OCI-LY1 (cell line): ENCODE data around the gene TRAF6.

Experiments
- H2AFZ ChIP-seq: fragments of 200-600 bp; sonication (generic), shearing (Covaris generic); 2 replicates; pipeline ENCODE4 v1.6.0; 2014; ENCODE audit warnings: antibody characterized with exemption, mild to moderate bottlenecking, low read length
- H3F3A ChIP-seq: fragments of 200-600 bp; sonication (generic), shearing (Covaris generic); 2 replicates; pipeline ENCODE4 v1.6.0; 2014; ENCODE audit warnings: mild to moderate bottlenecking, antibody characterized with exemption, low read length, moderate library complexity; ENCODE audit not compliant: insufficient read depth
- H3K27ac ChIP-seq: fragments of 200-600 bp; sonication (generic); 2 replicates; pipeline ENCODE4 v1.5.1; 2014; ENCODE audit warnings: low read length, mixed run types, mild to moderate bottlenecking, low read depth; ENCODE audit not compliant: poor library complexity, severe bottlenecking
- H3K27me3 ChIP-seq: fragments of 200-600 bp; sonication (generic); 2 replicates; pipeline ENCODE4 v1.6.0; 2014; ENCODE audit warnings: antibody characterized with exemption, mild to moderate bottlenecking, low read length, moderate library complexity; ENCODE audit not compliant: insufficient read depth
- H3K36me3 ChIP-seq: fragments of 200-600 bp; sonication (generic); 2 replicates; pipeline ENCODE4 v1.6.1; 2014; ENCODE audit warnings: mild to moderate bottlenecking, antibody characterized with exemption, low read length, moderate library complexity, mixed read lengths; ENCODE audit not compliant: insufficient read depth
- H3K4me1 ChIP-seq: fragments of 200-600 bp; sonication (generic); 2 replicates; pipeline ENCODE4 v1.5.1; 2014; ENCODE audit warnings: mild to moderate bottlenecking, low read length, moderate library complexity; ENCODE audit not compliant: insufficient read depth, severe bottlenecking
- H3K4me2 ChIP-seq: fragments of 200-600 bp; sonication (generic), shearing (Covaris generic); 2 replicates; pipeline ENCODE4 v1.6.1; 2014; ENCODE audit warnings: low read length
- H3K4me3 ChIP-seq: fragments of 200-600 bp; sonication (generic); 2 replicates; pipeline ENCODE4 v1.5.1; 2014; ENCODE audit warnings: low read length, low read depth, mild to moderate bottlenecking, mixed read lengths; ENCODE audit not compliant: poor library complexity, severe bottlenecking
- H3K79me2 ChIP-seq: fragments of 200-600 bp; shearing (Covaris generic); 2 replicates; pipeline ENCODE4 v1.6.1; 2016; ENCODE audit warnings: mixed run types, low read length, mixed read lengths; ENCODE audit not compliant: insufficient read depth
- H3K9ac ChIP-seq: fragments of 200-600 bp; sonication (generic), shearing (Covaris generic); 2 replicates; pipeline ENCODE4 v1.6.1; 2014; ENCODE audit warnings: mild to moderate bottlenecking, low read length, mixed read lengths
- H3K9me2 ChIP-seq: fragments of 200-600 bp; sonication (generic), shearing (Covaris generic); 2 replicates; pipeline ENCODE4 v1.6.1; 2014; ENCODE audit warnings: low read depth, mild to moderate bottlenecking, low read length, mixed read lengths
- H3K9me3 ChIP-seq: fragments of 200-600 bp; shearing (Covaris generic); 2 replicates; pipeline ENCODE4 v1.6.1; 2014; ENCODE audit warnings: low read length, mixed read lengths
- H4K20me1 ChIP-seq: fragments of 200-600 bp; sonication (generic), shearing (Covaris generic); 2 replicates; pipeline ENCODE4 v1.6.0; 2016; ENCODE audit warnings: mild to moderate bottlenecking, low read length; ENCODE audit not compliant: insufficient read depth
- CTCF ChIP-seq: fragments of 200-600 bp; sonication (generic), shearing (Covaris generic); IDR thresholded peaks from 2 replicates; pipeline ENCODE4 v1.5.1; 2017; ENCODE audit warnings: mild to moderate bottlenecking, antibody characterized with exemption, low read length, moderate library complexity, mixed read lengths
- EZH2 ChIP-seq: fragments of 200-600 bp; sonication (generic), shearing (Covaris generic); IDR thresholded peaks from 2 replicates; pipeline ENCODE4 v1.8.0; 2017; ENCODE audit warnings: borderline replicate concordance, mixed run types, mild to moderate bottlenecking, antibody characterized with exemption, low read length, moderate library complexity, mixed read lengths

TRAF6 gene

GRCh38 chr11:36451681-36452080 lies 58.4 kb downstream of the TRAF6 start:
- no peaks in the 10 kb centered on the region for H3K27me3 ChIP-seq
- no peak overlapping the region for H3K4me2 ChIP-seq
- H3K4me3 ChIP-seq = no peak overlapping the region
- no peaks in the 10 kb centered on the region for H4K20me1 ChIP-seq
- no peak overlapping the region for H2AFZ ChIP-seq
- H3K36me3 ChIP-seq = no peaks in the 10 kb centered on the region
- H3K4me1 ChIP-seq = no peaks in the 10 kb centered on the region
- TF ChIP-seq CTCF (no peak), EZH2 (no peak)
- H3K9ac ChIP-seq = no peak overlapping the region
- no peaks in the 10 kb centered on the region for H3K9me3 ChIP-seq
- no peaks in the 10 kb centered on the region for H3K9me2 ChIP-seq
- no peaks in the 10 kb centered on the region for H3K79me2 ChIP-seq
- H3F3A ChIP-seq = no peaks in the 10 kb centered on the region
- H3K27ac ChIP-seq = no peak overlapping the region

- no peaks in the 10 kb centered on the region for H3K27me3 ChIP-seq
- no peaks in the 10 kb centered on the region for H4K20me1 ChIP-seq
- no peak overlapping the region for H2AFZ ChIP-seq
- no peaks in the 10 kb centered on the region for H3K9me2 ChIP-seq
- no peak overlapping the region for H3K27ac ChIP-seq
- H3K79me2 ChIP-seq = no peaks in the 10 kb centered on the region
- H3K4me1 ChIP-seq = no peaks in the 10 kb centered on the region
- no peaks in the 10 kb centered on the region for H3K36me3 ChIP-seq
- TF ChIP-seq CTCF (no peak), EZH2 (no peak)
- no peak overlapping the region for H3K9ac ChIP-seq
- H3K4me2 ChIP-seq = no peak overlapping the region
- no peak overlapping the region for H3K4me3 ChIP-seq
- H3K9me3 ChIP-seq = no peaks in the 10 kb centered on the region
- H3F3A ChIP-seq = no peaks in the 10 kb centered on the region
Observed at GRCh38 chr11:36451045-36451444, 59.0 kb downstream of the TRAF6 start.

DNA sequence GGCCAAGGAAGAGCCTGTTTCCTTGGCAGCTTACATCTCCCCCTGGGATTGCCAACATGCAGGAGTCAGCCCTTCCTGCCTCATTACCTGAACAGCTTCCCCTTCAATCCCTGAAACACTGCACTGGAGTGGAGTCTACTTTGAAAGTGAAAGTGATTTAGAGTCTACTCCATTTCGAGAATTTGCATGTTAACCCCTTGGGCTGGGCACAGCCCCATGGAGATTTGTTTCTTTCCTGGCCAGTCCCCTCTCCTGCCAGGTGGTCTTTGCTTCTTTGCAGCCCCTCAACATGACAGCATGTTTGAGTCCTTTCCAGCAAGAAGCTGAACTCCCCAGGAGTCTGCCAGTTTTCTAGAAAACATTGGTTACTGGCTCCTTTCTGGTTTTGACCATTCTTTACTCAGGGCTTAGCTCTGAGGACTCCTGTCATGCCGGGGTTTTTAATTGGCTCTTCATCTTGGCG lies 59.9 kb downstream of the TRAF6 start:
- H3K4me2 ChIP-seq = peak overlapping the region; percentile 44; the same call in 1 of the 2 replicates

More for the DNA sequence above, 59.9 kb downstream of the TRAF6 start:
- Histone ChIP-seq H3K9me2 (no peaks in the 10 kb centered on the region), H3K27me3 (no peaks in the 10 kb centered on the region), H3K79me2 (no peaks in the 10 kb centered on the region), H3K27ac (no peak overlapping the region), H3K9ac (no peak overlapping the region), H3F3A (no peaks in the 10 kb centered on the region), H3K4me3 (peak overlapping the region; percentile 27), H3K4me1 (no peaks in the 10 kb centered on the region), H3K9me3 (no peaks in the 10 kb centered on the region), H3K36me3 (no peaks in the 10 kb centered on the region), H4K20me1 (no peaks in the 10 kb centered on the region), H2AFZ (no peak overlapping the region)
- TF ChIP-seq CTCF (no peak), EZH2 (no peak)
